DND-41 (cell line): ENCODE data around the gene FBXO39.

Experiments
- CTCF ChIP-seq: IDR thresholded peaks from 2 replicates; pipeline ENCODE4 v1.5.1; 2012; ENCODE audit warnings: borderline replicate concordance, low read length, moderate library complexity, mild to moderate bottlenecking; ENCODE audit not compliant: poor library complexity, severe bottlenecking; ENCODE audit errors: extremely low read depth
- EZH2 ChIP-seq: IDR thresholded peaks from 3 replicates; pipeline ENCODE4 v1.6.1; 2012; ENCODE audit warnings: borderline replicate concordance, low read depth, mild to moderate bottlenecking, moderate library complexity, low read length, inconsistent platforms; ENCODE audit not compliant: severe bottlenecking

- no peak for TF ChIP-seq CTCF
- TF ChIP-seq EZH2: no peak
Observed at GRCh38 chr17:6815775-6816174, 39.8 kb downstream of the FBXO39 start.
